Fibroblast of gingiva (primary cell): ENCODE results near the gene LRP1.

Experiments used
- DNase-seq: peaks from one replicate; pipeline ENCODE4 v3.0.0-alpha.2; 2011; ENCODE audit warnings: low read depth

Gene LRP1

GRCh38 chr12:57195611-57196371 lies 67.5 kb downstream of the LRP1 start:
- DNase-seq = no peak

GRCh38 chr12:57196439-57196838 lies 68.2 kb downstream of the LRP1 start:
- DNase-seq = no peak

- DNase-seq = no peak
These were observed 68.7 kb downstream of the LRP1 start for GRCh38 chr12:57196956-57197355.

- no peak for DNase-seq
These were observed 70.0 kb downstream of the LRP1 start for GRCh38 chr12:57198329-57198728.

- no peak for DNase-seq
These were observed 70.9 kb downstream of the LRP1 start for GRCh38 chr12:57199191-57199590.

- DNase-seq = no peak
These were observed 72.2 kb downstream of the LRP1 start for GRCh38 chr12:57200497-57200896.

- DNase-seq = no peak
These were observed 72.9 kb downstream of the LRP1 start for GRCh38 chr12:57201219-57201618.

GRCh38 chr12:57201631-57202030 lies 73.3 kb downstream of the LRP1 start:
- no peak for DNase-seq

- DNase-seq = no peak
These were observed 74.0 kb downstream of the LRP1 start for GRCh38 chr12:57202321-57202720.

GRCh38 chr12:57203201-57203600 lies 74.9 kb downstream of the LRP1 start:
- DNase-seq = no peak

GRCh38 chr12:57203791-57204190 lies 75.5 kb downstream of the LRP1 start:
- no peak for DNase-seq

- no peak for DNase-seq
These were observed 76.2 kb downstream of the LRP1 start for GRCh38 chr12:57204454-57204853.

- DNase-seq = no peak
These were observed 76.9 kb downstream of the LRP1 start for GRCh38 chr12:57205186-57205585.

- DNase-seq = no peak
These were observed 77.6 kb downstream of the LRP1 start for GRCh38 chr12:57205931-57206330.

GRCh38 chr12:57207731-57208630 lies 79.7 kb downstream of the LRP1 start:
- no peak for DNase-seq

- DNase-seq = no peak
These were observed 80.5 kb downstream of the LRP1 start for GRCh38 chr12:57208631-57209282.

- no peak for DNase-seq
These were observed 81.6 kb downstream of the LRP1 start for GRCh38 chr12:57209916-57210315.

- DNase-seq = no peak
These were observed 82.2 kb downstream of the LRP1 start for GRCh38 chr12:57210461-57210860.

- no peak for DNase-seq
These were observed 82.8 kb downstream of the LRP1 start for GRCh38 chr12:57210926-57211692.

- no peak for DNase-seq
These were observed 83.8 kb downstream of the LRP1 start for GRCh38 chr12:57211791-57212700.

- DNase-seq = no peak
These were observed 84.4 kb downstream of the LRP1 start for GRCh38 chr12:57212701-57213057.
